ENCODE data around the gene ACVR2B.

- TF ChIP-seq CTCF (conservative IDR thresholded peaks at IDR 0.05; ENCODE audit: low read depth, low read length) (no peak), EZH2 (IDR thresholded peaks at IDR 0.05; ENCODE audit: low read length, unreplicated experiment) (no peak)
Measured at GRCh38 chr3:38526792-38527191, 73.1 kb downstream of the ACVR2B start.

Measured in PC-3 (cell line).